Panc1 (cell line): ENCODE data around the gene SPRYD3.

Experiments used
- POLR2AphosphoS5 ChIP-seq: IDR thresholded peaks from 2 replicates; pipeline ENCODE4 v1.6.1; 2012; ENCODE audit warnings: mild to moderate bottlenecking, low read depth, low read length, moderate library complexity
- TF ChIP-seq, protein P1 (sequence below), 2 experiments: IDR thresholded peaks; 2 replicates each; pipeline ENCODE4 v1.6.1; 2011 to 2012; ENCODE audit warnings: low read depth in 2 of 2, control low read depth in 1 of 2, low read length in 1 of 2, mild to moderate bottlenecking in 1 of 2, moderate library complexity in 1 of 2; ENCODE audit not compliant: insufficient read depth in 1 of 2
- TF ChIP-seq, protein P2 (sequence below): fragments of 450-650 bp; IDR thresholded peaks from 2 replicates; pipeline ENCODE4 v1.5.1; 2017; ENCODE audit warnings: mild to moderate bottlenecking

DNA sequence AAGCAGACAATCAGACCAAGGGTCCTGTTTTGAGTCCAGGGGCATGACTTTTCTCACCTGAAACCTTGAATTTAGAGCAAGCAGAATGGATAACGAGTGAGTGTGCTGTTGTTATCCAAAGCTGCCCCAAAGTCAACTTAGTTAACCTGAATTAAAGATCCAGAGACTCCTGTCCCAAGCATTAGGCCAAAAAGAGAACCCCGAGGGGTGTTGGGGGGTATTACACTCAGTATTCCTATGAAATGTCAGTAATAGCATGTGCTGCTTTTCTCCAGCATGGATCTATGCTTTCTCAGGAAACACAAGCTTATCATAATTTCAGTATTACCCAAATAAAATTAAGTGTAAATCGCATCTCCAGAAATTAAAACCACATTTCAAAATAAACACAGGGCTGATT is 53.9 kb downstream of the SPRYD3 start:
- TF ChIP-seq, protein P1, sequence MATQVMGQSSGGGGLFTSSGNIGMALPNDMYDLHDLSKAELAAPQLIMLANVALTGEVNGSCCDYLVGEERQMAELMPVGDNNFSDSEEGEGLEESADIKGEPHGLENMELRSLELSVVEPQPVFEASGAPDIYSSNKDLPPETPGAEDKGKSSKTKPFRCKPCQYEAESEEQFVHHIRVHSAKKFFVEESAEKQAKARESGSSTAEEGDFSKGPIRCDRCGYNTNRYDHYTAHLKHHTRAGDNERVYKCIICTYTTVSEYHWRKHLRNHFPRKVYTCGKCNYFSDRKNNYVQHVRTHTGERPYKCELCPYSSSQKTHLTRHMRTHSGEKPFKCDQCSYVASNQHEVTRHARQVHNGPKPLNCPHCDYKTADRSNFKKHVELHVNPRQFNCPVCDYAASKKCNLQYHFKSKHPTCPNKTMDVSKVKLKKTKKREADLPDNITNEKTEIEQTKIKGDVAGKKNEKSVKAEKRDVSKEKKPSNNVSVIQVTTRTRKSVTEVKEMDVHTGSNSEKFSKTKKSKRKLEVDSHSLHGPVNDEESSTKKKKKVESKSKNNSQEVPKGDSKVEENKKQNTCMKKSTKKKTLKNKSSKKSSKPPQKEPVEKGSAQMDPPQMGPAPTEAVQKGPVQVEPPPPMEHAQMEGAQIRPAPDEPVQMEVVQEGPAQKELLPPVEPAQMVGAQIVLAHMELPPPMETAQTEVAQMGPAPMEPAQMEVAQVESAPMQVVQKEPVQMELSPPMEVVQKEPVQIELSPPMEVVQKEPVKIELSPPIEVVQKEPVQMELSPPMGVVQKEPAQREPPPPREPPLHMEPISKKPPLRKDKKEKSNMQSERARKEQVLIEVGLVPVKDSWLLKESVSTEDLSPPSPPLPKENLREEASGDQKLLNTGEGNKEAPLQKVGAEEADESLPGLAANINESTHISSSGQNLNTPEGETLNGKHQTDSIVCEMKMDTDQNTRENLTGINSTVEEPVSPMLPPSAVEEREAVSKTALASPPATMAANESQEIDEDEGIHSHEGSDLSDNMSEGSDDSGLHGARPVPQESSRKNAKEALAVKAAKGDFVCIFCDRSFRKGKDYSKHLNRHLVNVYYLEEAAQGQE (IDR thresholded peaks at IDR 0.05; ENCODE audit: insufficient read depth in 1 of 2, low read depth in 2 of 2, low read length in 1 of 2) = no peak
- TF ChIP-seq, protein P2, sequence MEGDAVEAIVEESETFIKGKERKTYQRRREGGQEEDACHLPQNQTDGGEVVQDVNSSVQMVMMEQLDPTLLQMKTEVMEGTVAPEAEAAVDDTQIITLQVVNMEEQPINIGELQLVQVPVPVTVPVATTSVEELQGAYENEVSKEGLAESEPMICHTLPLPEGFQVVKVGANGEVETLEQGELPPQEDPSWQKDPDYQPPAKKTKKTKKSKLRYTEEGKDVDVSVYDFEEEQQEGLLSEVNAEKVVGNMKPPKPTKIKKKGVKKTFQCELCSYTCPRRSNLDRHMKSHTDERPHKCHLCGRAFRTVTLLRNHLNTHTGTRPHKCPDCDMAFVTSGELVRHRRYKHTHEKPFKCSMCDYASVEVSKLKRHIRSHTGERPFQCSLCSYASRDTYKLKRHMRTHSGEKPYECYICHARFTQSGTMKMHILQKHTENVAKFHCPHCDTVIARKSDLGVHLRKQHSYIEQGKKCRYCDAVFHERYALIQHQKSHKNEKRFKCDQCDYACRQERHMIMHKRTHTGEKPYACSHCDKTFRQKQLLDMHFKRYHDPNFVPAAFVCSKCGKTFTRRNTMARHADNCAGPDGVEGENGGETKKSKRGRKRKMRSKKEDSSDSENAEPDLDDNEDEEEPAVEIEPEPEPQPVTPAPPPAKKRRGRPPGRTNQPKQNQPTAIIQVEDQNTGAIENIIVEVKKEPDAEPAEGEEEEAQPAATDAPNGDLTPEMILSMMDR = no peak
- no peak for TF ChIP-seq POLR2AphosphoS5
